T-helper 2 cell treated with Interferon-gamma antibody and Interleukin-4, amounts not matched to agents 5 μg/mL and 100 μg/mL, for 36 hours (primary cell): ENCODE data around the gene MTMR3.
"Not testable (repeated sequence)": the region's sequence is repeated elsewhere in the genome, so short reads cannot be mapped to it uniquely, and the experiment has no call there.

Experiments
- DNase-seq: peaks from one replicate; pipeline ENCODE4 v3.0.0; 2021; ENCODE audit warnings: low spot score
- H3K27ac Mint-ChIP-seq: one replicate; pipeline ENCODE4 v1.8.0; 2021; ENCODE audit warnings: mild to moderate bottlenecking, mixed read lengths
- H3K27me3 Mint-ChIP-seq: one replicate; pipeline ENCODE4 v1.8.0; 2021; ENCODE audit warnings: low read depth, mixed read lengths
- H3K36me3 Mint-ChIP-seq: one replicate; pipeline ENCODE4 v1.8.0; 2021; ENCODE audit warnings: low read depth, mixed read lengths
- H3K4me1 Mint-ChIP-seq: one replicate; pipeline ENCODE4 v1.8.0; 2021; ENCODE audit warnings: low read depth, mixed read lengths
- H3K4me3 Mint-ChIP-seq: one replicate; pipeline ENCODE4 v1.8.0; 2022; ENCODE audit warnings: mild to moderate bottlenecking, moderate library complexity, mixed read lengths
- H3K9me3 Mint-ChIP-seq: one replicate; pipeline ENCODE4 v1.8.0; 2021; ENCODE audit warnings: mixed read lengths

The MTMR3 gene

DNA sequence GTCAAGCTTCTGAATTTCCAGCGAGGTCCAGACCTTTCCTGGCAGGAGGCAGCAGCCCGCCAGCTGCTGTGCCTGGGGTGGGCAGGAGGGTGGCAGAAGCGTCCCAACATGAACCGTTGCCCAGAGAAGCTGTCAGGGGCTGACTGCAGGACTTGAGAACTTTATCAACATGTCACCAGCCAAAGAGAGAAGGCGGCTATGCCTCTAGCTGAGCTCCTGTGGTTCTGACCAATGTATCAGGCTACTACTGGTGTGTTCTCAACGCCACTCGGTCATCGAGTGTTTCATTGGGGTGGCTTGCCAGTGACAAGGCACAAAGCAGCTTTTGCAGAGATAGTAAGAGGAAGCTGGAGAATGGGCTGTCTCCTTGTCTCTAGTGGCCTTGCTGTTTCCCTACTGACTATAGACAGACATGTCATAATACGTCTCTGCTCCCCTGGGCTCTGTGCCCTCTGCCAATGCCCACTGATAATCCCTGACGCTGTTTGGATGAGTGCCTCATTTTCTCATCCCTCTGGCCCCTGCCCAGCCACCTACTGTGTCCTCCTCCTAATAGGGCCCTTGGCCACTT, 27.3 kb upstream of the MTMR3 start:
- no peak overlapping the region for H3K4me3 Mint-ChIP-seq
- H3K27me3 Mint-ChIP-seq = peaks cover 3% of the 10 kb centered on the region

GRCh38 chr22:29856496-29856895, 26.5 kb upstream of the MTMR3 start:
- H3K9me3 Mint-ChIP-seq = no peaks in the 10 kb centered on the region
- H3K4me3 Mint-ChIP-seq = no peak overlapping the region
- H3K27ac Mint-ChIP-seq = no peak overlapping the region
- H3K27me3 Mint-ChIP-seq = peaks cover 4% of the 10 kb centered on the region
- DNase-seq = no peak
- no peaks in the 10 kb centered on the region for H3K36me3 Mint-ChIP-seq
- H3K4me1 Mint-ChIP-seq = no peaks in the 10 kb centered on the region

More for the DNA sequence above, 27.3 kb upstream of the MTMR3 start:
- no peaks in the 10 kb centered on the region for H3K9me3 Mint-ChIP-seq
- no peak for DNase-seq
- no peaks in the 10 kb centered on the region for H3K4me1 Mint-ChIP-seq
- H3K36me3 Mint-ChIP-seq = no peaks in the 10 kb centered on the region
- H3K27ac Mint-ChIP-seq = no peak overlapping the region

GRCh38 chr22:29859030-29859429, 23.9 kb upstream of the MTMR3 start:
- not testable (repeated sequence) for H3K27me3 Mint-ChIP-seq, H3K27ac Mint-ChIP-seq, H3K9me3 Mint-ChIP-seq, H3K4me1 Mint-ChIP-seq, DNase-seq, H3K36me3 Mint-ChIP-seq, H3K4me3 Mint-ChIP-seq

DNA sequence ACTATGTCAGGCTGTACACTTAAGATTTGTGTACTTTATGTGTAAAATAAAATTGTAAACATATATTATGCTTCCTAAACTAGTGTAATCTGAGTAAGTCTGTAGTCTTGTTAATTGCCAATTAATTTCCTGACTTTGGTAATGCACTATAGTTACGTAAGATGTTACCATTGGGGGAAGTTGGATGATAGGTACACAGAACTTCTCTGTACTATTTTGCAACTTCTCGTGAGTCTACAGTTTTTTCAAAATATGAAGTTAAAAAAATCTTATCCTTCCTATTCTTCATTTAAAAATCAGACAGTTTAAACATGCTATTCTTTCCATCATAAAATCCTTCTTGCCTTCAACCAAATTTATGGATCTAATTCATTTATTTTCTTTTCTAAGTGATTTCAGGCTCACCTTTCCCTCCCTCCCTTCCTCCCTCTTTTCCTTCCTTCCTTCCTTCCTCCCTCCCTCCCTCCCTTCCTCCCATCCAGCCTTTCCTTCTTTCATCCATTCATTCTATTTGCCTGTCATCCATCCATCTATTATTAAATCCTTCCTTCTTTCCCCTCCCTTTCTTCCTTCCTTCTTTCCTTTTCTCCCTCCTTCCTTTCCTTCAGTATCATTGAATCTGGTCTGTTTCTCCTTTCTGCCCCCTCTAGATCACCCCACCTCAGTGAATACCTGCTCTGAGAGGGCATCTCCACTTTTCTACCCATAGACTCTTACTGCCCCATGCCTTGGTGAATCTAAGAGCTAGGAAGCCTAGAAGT, 22.8 kb upstream of the MTMR3 start:
- no peak overlapping the region for H3K27ac Mint-ChIP-seq
- no peaks in the 10 kb centered on the region for H3K36me3 Mint-ChIP-seq
- no peaks in the 10 kb centered on the region for H3K4me1 Mint-ChIP-seq
- H3K9me3 Mint-ChIP-seq = no peaks in the 10 kb centered on the region
- H3K27me3 Mint-ChIP-seq = peaks cover 6% of the 10 kb centered on the region
- no peak for DNase-seq
- H3K4me3 Mint-ChIP-seq = no peak overlapping the region

DNA sequence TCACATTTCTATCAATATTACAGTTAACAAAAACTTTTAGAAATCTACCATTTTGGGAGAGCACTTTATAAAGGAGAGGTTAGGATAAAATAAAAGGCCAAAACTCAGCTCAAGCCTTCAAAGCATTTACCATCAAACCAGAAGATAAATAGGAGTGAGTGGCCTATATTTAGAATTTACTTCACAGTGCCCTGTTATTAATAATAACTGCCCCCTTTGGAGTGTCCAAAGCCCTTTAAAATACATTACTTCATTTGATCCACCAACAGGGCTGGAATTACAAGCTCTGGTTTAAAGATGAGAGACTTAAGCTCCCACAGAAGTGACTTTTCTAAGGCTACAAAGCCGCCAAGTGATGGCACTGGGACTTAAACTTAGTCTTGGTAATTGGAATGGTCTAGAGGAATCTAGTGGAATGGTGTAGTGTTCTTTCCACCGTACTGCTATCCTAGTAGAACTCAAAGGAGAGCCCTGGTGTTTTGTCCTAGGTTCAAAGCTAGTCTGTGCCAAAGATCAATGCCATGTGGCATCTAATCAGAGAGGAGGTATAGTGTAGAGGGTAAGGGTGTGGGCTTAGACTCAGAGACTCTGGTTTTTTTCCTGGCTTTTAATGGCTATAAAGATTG, 21.2 kb upstream of the MTMR3 start:
- Mint-ChIP-seq H3K27ac (no peak overlapping the region), H3K27me3 (peaks cover 6% of the 10 kb centered on the region), H3K4me3 (no peak overlapping the region), H3K4me1 (no peaks in the 10 kb centered on the region), H3K36me3 (no peaks in the 10 kb centered on the region), H3K9me3 (no peaks in the 10 kb centered on the region)
- no peak for DNase-seq

GRCh38 chr22:29865572-29865971, 17.4 kb upstream of the MTMR3 start:
- not testable (repeated sequence) for H3K27ac Mint-ChIP-seq, DNase-seq, H3K27me3 Mint-ChIP-seq, H3K9me3 Mint-ChIP-seq, H3K36me3 Mint-ChIP-seq, H3K4me3 Mint-ChIP-seq, H3K4me1 Mint-ChIP-seq

DNA sequence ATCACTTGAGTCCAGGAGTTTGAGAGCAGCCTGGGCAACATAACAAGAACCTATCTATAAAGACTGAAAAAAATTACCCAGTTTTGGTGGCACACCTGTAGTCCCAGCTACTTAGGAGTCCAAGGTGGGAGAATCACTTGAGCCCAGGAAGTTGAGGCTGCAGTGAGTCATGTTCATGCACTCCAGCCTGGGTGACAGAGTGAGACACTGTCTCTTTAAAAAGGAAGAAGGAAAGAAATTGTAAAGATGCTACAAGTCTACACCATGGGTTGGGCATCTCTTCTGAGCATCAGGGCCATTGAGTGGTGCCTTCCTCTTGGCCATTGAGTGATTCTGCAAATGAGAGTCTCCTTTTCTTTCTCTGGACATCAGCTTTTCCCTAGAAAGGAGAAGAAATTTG, 15.7 kb upstream of the MTMR3 start:
- no peaks in the 10 kb centered on the region for H3K9me3 Mint-ChIP-seq
- H3K4me3 Mint-ChIP-seq = no peak overlapping the region
- no peak overlapping the region for H3K27ac Mint-ChIP-seq
- H3K36me3 Mint-ChIP-seq = no peaks in the 10 kb centered on the region
- DNase-seq = no peak
- H3K27me3 Mint-ChIP-seq = peaks cover 4% of the 10 kb centered on the region
- peaks cover 3% of the 10 kb centered on the region for H3K4me1 Mint-ChIP-seq

DNA sequence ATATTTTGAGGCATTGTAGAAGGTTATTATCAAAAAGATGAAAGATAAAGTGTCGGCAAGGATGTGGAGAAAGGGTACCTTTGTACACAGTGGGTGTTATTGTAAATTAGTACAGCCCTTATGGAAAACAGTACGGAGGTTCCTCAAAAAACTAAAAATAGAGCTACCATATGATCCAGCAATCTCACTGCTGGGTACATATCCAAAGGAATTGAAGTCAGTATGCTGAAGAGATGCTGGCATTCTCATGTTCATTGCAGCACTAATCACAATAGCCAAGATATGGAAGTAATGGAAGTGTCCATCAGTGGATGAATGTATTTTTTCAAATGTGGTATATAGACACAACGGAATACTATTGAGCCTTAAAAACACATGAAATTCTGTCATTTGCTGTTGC, 15.1 kb upstream of the MTMR3 start:
- Mint-ChIP-seq H3K27ac (no peak overlapping the region), H3K27me3 (peaks cover 4% of the 10 kb centered on the region), H3K36me3 (no peaks in the 10 kb centered on the region), H3K4me3 (no peak overlapping the region), H3K4me1 (peaks cover 3% of the 10 kb centered on the region), H3K9me3 (no peaks in the 10 kb centered on the region)
- no peak for DNase-seq

DNA sequence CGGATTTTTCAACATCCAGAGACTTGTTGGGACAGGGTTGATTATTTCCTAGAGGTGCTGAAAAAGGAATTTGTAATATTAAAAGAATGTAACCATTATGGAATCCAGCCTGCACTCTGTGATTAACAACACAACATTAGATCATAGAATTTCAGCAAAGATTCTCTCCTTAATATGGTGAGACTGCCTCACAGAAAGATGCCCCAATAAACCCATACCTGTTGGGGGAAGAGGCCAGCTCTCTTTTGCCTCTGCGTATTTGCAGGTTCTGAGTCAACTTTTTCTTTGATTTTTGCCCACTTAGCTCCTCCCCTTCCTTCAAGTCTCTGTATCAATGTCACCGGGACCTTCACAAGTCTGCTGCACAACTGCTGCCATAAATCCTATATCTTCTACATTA, 12.4 kb upstream of the MTMR3 start:
- Mint-ChIP-seq H3K4me1 (peaks cover 3% of the 10 kb centered on the region), H3K27ac (no peak overlapping the region), H3K36me3 (no peaks in the 10 kb centered on the region), H3K4me3 (no peak overlapping the region), H3K27me3 (peaks cover 19% of the 10 kb centered on the region), H3K9me3 (no peaks in the 10 kb centered on the region)
- no peak for DNase-seq

GRCh38 chr22:29871684-29872083, 11.3 kb upstream of the MTMR3 start:
- no peaks in the 10 kb centered on the region for H3K36me3 Mint-ChIP-seq
- H3K4me3 Mint-ChIP-seq = no peak overlapping the region
- DNase-seq = no peak
- no peaks in the 10 kb centered on the region for H3K9me3 Mint-ChIP-seq
- peaks cover 3% of the 10 kb centered on the region for H3K4me1 Mint-ChIP-seq
- H3K27me3 Mint-ChIP-seq = peaks cover 23% of the 10 kb centered on the region
- H3K27ac Mint-ChIP-seq = no peak overlapping the region

GRCh38 chr22:29872144-29872893, 10.7 kb upstream of the MTMR3 start:
- no peaks in the 10 kb centered on the region for H3K9me3 Mint-ChIP-seq
- H3K36me3 Mint-ChIP-seq = no peaks in the 10 kb centered on the region
- peaks cover 23% of the 10 kb centered on the region for H3K27me3 Mint-ChIP-seq
- no peak overlapping the region for H3K4me3 Mint-ChIP-seq
- DNase-seq = no peak
- peaks cover 3% of the 10 kb centered on the region for H3K4me1 Mint-ChIP-seq
- no peak overlapping the region for H3K27ac Mint-ChIP-seq

- no peak overlapping the region for H3K4me3 Mint-ChIP-seq
- peaks cover 26% of the 10 kb centered on the region for H3K27me3 Mint-ChIP-seq
- no peaks in the 10 kb centered on the region for H3K36me3 Mint-ChIP-seq
- no peak overlapping the region for H3K27ac Mint-ChIP-seq
- no peaks in the 10 kb centered on the region for H3K9me3 Mint-ChIP-seq
- no peak for DNase-seq
- peaks cover 3% of the 10 kb centered on the region for H3K4me1 Mint-ChIP-seq
Measured at GRCh38 chr22:29872989-29873388, 10.0 kb upstream of the MTMR3 start.

DNA sequence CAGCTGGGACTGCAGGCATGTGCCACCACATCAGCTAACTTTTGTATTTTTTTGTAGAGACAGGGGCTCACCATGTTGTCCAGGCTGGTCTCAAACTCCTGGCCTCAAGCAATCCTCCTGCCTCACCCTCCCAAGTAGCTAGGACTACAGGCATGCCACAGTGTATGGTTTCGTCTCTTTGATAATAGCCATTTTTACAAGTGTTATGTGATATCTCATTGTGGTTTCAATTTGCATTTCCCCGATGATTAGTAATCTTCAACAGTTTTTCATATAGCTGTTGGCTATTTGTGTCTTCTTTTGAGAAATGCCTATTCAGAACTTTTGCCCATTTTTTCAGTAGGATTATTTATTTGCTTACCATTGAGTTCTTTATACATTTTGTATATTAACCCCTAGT, 9.0 kb upstream of the MTMR3 start:
- Mint-ChIP-seq H3K27ac (no peak overlapping the region), H3K36me3 (no peaks in the 10 kb centered on the region), H3K9me3 (no peaks in the 10 kb centered on the region), H3K4me1 (peaks cover 3% of the 10 kb centered on the region), H3K27me3 (peaks cover 27% of the 10 kb centered on the region), H3K4me3 (no peak overlapping the region)
- DNase-seq = no peak

- H3K27me3 Mint-ChIP-seq = peaks cover 27% of the 10 kb centered on the region
- no peak for DNase-seq
- no peaks in the 10 kb centered on the region for H3K9me3 Mint-ChIP-seq
- no peaks in the 10 kb centered on the region for H3K36me3 Mint-ChIP-seq
- peaks cover under 1% of the 10 kb centered on the region for H3K4me1 Mint-ChIP-seq
- H3K4me3 Mint-ChIP-seq = no peak overlapping the region
- H3K27ac Mint-ChIP-seq = no peak overlapping the region
Measured at GRCh38 chr22:29877620-29878019, 5.4 kb upstream of the MTMR3 start.
